D721Med (cell line): ENCODE results near the gene ANTXR2.
"Not testable (repeated sequence)": the region's sequence is repeated elsewhere in the genome, so short reads cannot be mapped to it uniquely, and the experiment has no call there.

Source experiments
- DNase-seq: peaks from one replicate; pipeline ENCODE4 v3.0.0; 2011; ENCODE audit warnings: low spot score; ENCODE audit not compliant: insufficient read length
- FAIRE-seq: peaks from 2 replicates; lab custom pipeline; 2011; peaks lifted over from hg19 to GRCh38; lab: Jason Lieb, UNC
- TF ChIP-seq, protein P1 (sequence below): IDR thresholded peaks from 2 replicates; pipeline ENCODE4 v1.5.1; 2012; ENCODE audit warnings: mild to moderate bottlenecking, control low read depth; ENCODE audit not compliant: insufficient read depth; ENCODE audit errors: missing control alignments

ANTXR2 gene

DNA sequence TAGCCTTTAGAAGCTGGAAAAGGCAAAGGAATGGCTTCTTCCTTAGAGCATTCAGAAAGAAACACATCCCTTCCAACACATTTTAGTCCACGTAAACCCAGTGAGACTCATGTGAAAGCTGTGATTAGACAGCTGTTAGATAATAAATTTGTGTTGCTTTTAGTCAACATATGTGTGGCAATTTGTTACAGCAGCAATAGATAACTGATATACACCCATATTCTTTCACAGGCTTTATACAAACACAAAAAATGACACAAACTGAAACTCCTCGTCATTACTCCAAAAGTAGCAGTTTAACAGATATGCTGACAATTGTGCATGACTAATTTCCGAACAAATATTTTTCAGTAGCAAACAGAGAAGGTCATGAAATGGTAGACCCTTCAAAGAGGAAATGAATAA lies 65.3 kb downstream of the ANTXR2 start:
- TF ChIP-seq, protein P1, sequence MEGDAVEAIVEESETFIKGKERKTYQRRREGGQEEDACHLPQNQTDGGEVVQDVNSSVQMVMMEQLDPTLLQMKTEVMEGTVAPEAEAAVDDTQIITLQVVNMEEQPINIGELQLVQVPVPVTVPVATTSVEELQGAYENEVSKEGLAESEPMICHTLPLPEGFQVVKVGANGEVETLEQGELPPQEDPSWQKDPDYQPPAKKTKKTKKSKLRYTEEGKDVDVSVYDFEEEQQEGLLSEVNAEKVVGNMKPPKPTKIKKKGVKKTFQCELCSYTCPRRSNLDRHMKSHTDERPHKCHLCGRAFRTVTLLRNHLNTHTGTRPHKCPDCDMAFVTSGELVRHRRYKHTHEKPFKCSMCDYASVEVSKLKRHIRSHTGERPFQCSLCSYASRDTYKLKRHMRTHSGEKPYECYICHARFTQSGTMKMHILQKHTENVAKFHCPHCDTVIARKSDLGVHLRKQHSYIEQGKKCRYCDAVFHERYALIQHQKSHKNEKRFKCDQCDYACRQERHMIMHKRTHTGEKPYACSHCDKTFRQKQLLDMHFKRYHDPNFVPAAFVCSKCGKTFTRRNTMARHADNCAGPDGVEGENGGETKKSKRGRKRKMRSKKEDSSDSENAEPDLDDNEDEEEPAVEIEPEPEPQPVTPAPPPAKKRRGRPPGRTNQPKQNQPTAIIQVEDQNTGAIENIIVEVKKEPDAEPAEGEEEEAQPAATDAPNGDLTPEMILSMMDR: no peak
- FAIRE-seq: peak; percentile 60
- no peak for DNase-seq

DNA sequence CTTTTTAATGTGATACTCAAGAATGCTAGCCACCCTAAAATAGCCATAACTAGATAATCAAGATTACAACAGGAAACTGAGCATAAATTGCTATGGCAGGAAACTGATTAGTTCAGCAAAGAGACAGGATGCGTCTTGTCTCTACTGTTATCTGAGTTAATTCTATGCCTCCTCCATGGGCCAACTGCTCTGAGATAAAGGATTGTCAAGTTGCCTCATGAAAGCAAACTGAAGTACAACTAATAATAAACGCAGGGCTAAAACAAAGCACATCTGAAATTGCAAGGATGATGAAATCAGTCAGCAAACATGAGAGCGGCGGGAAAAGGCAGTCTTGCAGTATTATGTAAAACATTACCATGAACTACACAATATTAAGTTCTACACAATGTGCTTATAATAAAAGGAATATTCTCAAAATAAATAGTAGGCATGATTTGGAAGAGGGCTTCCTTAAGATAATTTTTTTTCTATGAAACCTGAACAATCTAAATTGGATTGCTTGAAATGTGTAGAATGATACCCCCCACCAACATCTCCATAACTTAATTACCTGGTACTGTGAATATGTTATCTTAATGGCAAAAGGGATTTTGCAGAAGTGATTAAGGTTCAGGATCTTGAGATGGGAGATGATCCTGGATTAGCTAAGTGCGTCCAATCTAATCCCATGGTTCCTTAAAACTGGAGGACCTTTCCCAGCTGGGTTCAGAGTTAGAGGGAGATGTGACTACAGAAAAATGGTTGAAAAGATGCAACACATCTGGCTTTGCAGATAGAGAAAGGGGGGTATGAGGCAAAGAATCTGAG lies 65.9 kb downstream of the ANTXR2 start:
- no peak for DNase-seq
- FAIRE-seq: peak; percentile 97
- TF ChIP-seq, protein P1: no peak

DNA sequence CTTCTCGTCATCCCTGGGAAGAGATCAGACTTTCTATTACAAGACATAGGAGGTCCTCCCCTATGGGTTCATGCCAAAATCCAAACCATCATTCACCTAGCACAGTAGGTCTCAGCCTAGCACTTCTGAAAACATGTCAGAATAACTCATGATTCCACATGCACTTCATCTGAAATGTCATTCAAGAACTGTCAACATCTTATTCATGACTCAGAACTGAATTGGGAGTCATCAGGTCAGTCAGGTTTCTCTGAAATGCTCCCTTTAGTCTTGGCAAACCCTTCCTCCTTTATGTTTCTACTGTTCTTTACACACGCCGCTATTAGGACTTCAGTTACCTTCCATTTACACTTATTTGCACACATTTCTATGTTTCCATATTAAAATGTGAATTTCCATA lies 67.2 kb downstream of the ANTXR2 start:
- TF ChIP-seq, protein P1: no peak
- DNase-seq (no peak), FAIRE-seq (no peak)

DNA sequence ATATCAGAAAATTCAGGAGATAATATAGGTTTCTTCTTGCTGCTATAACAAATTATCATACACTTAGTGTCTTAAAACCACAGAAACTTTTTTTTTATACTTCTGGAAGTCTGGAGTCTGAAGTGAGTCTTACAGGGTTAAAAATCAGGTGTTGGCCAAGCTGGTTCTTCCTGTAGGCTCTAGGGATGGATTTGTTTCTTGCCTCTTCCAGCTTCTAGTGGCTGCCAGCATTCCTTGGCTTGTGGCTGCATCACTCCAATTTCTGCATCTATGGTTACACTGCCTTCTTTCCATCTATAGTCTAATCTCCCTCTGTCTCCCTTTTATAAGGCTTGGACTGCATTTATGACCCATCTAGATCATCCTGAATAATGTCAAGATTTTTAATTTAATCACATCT lies 68.7 kb downstream of the ANTXR2 start:
- TF ChIP-seq, protein P1: no peak
- no peak for DNase-seq
- peak; percentile 16 for FAIRE-seq

DNA sequence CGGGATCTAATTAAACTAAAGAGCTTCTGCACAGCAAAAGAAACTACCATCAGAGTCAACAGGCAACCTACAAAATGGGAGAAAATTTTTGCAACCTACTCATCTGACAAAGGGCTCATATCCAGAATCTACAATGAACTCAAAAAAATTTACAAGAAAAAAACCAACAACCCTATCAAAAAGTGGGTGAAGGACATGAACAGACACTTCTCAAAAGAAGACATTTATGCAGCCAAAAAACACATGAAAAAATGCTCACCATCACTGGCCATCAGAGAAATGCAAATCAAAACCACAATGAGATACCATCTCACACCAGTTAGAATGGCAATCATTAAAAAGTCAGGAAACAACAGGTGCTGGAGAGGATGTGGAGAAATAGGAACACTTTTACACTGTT lies 70.5 kb downstream of the ANTXR2 start:
- FAIRE-seq, DNase-seq: not testable (repeated sequence)

DNA sequence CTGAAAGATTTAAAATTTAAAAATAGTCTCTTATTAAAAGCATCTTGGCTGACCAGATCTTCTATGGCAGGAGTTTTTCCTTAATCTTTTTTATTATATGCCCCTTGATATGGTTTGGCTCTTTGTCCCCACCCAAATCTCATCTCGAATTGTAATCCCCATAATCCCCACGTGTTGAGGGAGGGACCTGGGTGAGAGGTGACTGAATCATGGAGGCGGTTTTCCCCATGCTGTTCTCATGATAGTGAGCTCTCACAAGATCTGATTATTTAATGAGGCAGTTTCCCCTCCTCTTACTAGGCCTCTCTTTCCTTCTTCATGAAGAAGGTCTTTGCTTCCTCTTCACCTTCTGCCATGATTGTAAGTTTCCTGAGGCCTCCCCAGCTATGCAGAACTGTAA lies 74.0 kb downstream of the ANTXR2 start:
- FAIRE-seq, DNase-seq: not testable (repeated sequence)

DNA sequence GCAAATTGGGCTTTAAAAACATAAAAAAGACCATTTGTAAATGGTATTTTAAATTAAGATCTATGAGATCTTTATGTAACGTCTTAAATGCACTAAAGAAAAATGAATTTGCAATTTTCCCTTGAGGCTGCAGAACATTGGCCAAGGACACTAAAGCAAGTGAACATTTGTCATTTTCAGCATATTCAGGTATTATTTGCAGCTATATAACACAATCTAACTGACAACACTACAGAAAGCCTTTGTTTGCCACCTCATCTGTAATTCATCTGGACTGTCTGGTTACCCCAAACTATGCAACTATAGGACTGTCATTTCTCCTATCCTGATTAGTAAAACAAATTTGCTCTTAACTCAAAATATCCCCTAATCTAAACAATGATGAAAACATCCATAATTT lies 74.8 kb downstream of the ANTXR2 start:
- DNase-seq: no peak
- FAIRE-seq: no peak

DNA sequence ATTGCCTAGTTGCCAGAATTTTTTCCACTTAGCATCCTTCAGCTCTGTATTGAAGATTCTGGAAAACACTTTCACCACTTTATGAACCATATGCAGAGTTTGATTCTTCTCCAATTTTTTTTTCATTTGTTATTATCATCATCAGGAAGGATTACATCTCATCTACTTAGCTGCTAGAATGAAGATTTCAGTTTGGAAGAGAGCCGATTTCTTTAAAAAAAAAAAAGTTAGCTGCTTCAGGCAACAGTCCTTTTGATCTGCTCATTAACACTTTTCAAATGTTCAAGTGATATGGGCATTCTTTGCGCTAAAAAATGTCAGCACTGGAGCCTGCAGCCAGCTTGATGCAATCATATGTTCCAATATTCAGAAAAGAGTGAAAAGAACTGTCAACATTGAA lies 76.2 kb downstream of the ANTXR2 start:
- no peak for FAIRE-seq
- DNase-seq: no peak
- TF ChIP-seq, protein P1: no peak

More for the DNA sequence above, 74.8 kb downstream of the ANTXR2 start:
- TF ChIP-seq, protein P1: no peak
